ENCODE results near the gene GATAD2B.
"Not testable (repeated sequence)": the region's sequence is repeated elsewhere in the genome, so short reads cannot be mapped to it uniquely, and the experiment has no call there.

- TF ChIP-seq EZH2 (IDR thresholded peaks at IDR 0.05); POLR2AphosphoS5 (IDR thresholded peaks at IDR 0.05; ENCODE audit: borderline replicate concordance, low read depth, low read length): not testable (repeated sequence)
Observed at GRCh38 chr1:153891042-153891441, 31.7 kb downstream of the GATAD2B start.
